OCI-LY3 (cell line): ENCODE results near the gene HES4.

ENCODE experiments used
- CTCF ChIP-seq: fragments of 200-600, 300-600 bp; sonication (generic); IDR thresholded peaks from 2 replicates; pipeline ENCODE4 v1.5.1; 2014; ENCODE audit warnings: antibody characterized with exemption, low read length, low read depth
- EZH2phosphoT487 ChIP-seq: fragments of 200-600 bp; shearing (Covaris generic); IDR thresholded peaks from 2 replicates; pipeline ENCODE4 v1.6.1; 2018; ENCODE audit warnings: antibody characterized with exemption, mixed run types, low read depth

GRCh38 chr1:975365-975764 lies 24.5 kb downstream of the HES4 start:
- TF ChIP-seq EZH2phosphoT487 (no peak), CTCF (no peak)
